Stimulated activated CD8-positive, alpha-beta memory T cell treated with anti-CD3 and anti-CD28 coated beads, Interleukin-15, amount 100 ng/mL, for 48 hours (primary cell): ENCODE data around the gene TANGO2.

Experiments used
- DNase-seq, 2 donors: peaks; one replicate each; pipeline ENCODE4 v3.0.0-alpha.2; 2020; ENCODE audit warnings: low read depth in 2 of 2

Gene TANGO2

GRCh38 chr22:20011993-20012740 is 8.7 kb upstream of the TANGO2 start:
- DNase-seq: no peak

DNA sequence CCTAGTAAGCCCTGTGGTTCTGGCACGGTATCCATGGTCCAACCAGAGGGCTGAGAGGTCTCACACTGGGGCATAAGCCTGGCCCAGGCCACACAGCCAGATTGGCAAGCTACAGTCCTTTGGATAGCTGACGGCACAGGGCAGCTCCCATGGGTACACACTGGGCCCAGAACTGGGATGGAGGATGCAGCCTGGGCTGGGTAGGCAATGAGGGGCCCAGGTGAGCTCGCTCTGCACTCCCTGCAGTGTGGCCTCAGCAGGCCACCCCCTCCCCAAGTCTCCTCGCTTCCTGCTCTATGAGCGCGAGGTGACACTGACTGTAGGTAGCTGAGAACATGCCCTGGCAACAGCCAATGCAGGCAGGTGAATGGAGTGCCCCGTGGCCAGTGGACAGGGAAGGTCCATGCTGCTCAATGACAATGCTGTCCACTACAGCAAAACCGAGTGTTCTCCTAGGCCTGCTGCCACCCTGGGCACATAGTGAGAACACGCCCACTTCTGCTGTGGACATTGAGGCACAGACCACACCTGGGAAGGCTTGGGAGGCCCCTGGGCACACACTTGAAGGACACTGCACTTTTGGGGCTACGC is 8.1 kb upstream of the TANGO2 start:
- no peak for DNase-seq

DNA sequence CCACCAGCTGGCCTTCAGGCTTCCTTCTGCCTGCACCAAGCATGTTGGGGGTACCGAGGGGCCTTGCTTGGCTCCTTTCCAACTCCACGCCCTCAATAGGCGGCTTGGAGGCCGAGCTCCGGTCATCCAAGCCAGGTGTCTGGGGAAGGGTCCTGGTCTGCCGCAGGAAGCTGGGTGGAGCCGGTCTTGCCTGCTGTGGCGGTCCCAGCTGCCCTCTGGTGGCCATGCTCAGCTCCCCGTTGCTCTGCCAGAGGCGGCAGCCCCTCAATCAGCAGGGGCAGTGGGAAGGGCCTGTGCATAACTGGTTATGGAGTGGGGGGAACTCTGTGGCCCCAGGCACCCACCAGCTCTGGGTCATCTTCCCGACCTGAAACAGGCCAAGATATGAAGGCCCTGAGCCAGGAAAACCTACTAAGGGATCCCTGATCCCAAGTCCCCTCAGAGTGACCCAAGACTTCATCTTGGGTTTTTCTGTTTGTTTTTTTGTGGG is 7.5 kb upstream of the TANGO2 start:
- peak; percentile 27 to 34 for DNase-seq

GRCh38 chr22:20014526-20015186 is 6.3 kb upstream of the TANGO2 start:
- no peak for DNase-seq

- DNase-seq: no peak
Measured at GRCh38 chr22:20015187-20015625, 5.7 kb upstream of the TANGO2 start.

DNA sequence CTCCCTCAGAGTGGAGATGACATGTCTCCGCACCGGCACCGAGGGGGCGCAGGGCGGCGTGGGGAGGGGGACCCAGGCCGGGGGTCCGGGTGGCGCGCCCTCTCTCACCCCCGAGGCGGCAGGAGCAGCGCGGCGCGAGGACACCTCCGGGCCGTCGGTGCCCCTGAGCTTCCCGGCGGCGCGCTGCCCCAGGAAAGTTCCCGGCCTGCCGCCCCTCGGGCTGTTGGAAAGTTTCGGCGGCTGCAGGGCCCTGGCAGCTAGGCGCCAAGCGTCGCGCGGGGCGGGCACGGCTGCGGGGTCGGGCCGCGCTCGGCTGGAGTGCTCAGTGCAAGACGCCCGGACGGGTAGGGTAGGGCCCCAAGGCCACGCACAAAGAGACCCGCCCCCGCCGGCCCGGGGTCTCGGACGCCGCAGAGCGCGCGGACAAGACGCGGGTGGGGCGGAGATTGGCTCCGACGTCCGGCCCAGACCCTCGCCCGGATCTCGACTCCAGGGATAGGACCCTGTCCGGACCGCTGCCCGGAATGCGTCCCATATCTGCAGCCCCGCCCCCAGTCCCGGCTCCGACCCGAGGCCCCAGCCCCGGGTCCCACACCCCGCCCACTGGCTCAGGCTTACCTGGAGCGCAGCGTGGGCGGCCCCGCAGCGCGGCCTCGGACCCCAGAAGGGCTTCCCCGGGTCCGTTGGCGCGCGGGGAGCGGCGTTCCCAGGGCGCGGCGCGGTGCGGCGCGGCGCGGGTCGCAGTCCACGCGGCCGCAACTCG is 4.8 kb upstream of the TANGO2 start:
- DNase-seq: no peak

DNA sequence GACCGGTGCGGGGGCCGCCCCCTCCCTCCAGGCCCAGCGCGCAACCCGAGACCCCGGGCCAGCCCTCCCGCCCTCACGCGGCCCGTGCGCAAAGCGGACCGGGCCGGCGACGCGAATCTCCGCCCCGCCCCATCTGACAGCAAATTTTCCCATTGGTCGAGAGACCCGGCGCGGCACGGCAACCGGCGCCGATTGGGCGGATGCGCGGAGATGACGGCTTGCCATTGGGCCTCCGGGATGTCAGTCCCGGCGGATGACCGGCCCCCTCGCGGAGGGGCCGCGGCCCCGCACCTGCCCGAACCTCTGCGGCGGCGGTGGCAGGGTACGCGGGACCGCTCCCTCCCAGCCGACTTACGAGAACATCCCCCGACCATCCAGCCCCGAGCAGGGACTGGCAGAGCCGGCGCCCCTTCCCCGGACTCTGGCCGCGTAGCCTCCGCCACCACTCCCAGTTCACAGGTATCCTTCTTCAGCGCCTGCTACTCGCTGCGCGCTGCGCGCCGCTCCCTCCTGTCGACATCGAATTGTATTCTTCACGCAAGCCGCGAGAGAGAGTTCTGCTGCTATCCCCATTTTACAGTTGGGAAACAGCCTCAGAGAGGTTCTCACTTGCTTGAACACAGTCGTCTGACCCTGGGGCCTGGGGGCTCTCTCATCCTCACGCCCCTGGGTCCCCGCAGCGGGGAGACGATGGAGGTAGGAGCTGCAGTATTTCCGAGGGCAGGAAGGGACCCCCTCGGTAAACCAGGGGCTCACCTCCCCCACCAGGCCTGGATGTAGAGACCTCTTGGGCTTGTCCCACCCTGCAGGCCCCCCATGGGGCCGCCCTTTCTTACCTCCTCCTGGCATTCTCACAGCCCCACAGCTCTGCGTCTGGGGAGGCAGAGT is 3.9 kb upstream of the TANGO2 start, which contains the start of gene ARVCF:
TSS of gene ARVCF (minus strand) at position 90 of the 888 bp plus-strand sequence. CDS start 26,029 bp downstream, outside the sequence.
- peak; percentile 82 to 84 for DNase-seq

- DNase-seq: no peak
Measured at GRCh38 chr22:20017622-20017958, 3.3 kb upstream of the TANGO2 start.

- DNase-seq: no peak
Measured at GRCh38 chr22:20018001-20018400, 2.9 kb upstream of the TANGO2 start.

- no peak for DNase-seq
Measured at GRCh38 chr22:20019661-20020532, 1.0 kb upstream of the TANGO2 start.

GRCh38 chr22:20021196-20022181 is 579 bp downstream of the TANGO2 start:
- no peak for DNase-seq

GRCh38 chr22:20022231-20022977 is 1.5 kb downstream of the TANGO2 start:
- DNase-seq: no peak

DNA sequence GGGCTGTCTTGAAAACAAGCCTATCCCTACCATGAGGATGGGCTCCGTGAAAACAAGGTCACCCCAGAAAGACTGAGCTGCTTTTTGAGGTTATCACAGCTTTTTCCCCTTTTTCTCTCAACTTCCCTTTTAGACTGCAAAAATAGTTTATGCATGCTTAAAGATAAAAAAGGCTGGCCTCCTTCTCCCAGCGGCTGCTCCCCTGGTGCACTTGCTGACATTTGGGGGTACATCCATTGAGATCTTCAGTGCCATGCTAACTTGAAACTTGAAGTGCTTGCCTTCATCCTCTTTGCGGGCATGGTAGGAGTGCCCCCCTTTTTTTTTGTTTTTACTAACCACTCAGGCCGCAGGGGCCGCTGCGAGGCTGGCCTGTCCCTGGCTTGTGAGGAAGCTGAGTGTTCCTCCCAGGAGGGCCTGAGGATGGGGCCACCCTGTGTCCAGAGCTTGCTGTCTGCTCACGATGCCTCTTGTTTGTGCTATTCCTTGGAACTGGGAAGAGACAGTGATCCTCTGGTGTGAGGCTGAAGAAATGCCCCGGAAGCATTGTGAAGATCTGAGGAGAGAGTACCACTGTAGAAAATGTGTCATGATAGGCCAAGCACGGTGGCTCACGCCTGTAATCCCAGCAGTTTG is 2.2 kb downstream of the TANGO2 start:
- no peak for DNase-seq

DNA sequence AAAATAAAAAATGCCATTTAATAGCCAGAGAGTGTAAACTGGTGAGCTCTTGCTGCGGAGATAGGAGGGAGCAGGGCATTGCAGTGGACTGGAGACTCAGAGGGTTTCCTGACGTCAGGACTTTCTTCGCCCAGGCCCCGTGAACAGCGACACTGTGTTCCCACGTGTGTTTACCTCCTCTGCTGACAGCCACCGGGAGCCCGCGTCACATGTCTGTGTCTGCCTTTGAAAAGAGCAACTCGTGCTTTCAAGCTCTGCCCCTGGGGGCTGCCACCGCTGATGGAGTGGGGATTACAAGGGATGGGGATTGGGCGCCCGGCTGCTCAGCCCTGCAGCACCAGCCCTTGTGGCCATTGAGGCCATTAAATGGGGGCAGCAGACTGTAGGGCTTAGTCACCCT is 3.3 kb downstream of the TANGO2 start:
- no peak for DNase-seq

GRCh38 chr22:20024650-20025397 is 3.9 kb downstream of the TANGO2 start:
- no peak for DNase-seq

DNA sequence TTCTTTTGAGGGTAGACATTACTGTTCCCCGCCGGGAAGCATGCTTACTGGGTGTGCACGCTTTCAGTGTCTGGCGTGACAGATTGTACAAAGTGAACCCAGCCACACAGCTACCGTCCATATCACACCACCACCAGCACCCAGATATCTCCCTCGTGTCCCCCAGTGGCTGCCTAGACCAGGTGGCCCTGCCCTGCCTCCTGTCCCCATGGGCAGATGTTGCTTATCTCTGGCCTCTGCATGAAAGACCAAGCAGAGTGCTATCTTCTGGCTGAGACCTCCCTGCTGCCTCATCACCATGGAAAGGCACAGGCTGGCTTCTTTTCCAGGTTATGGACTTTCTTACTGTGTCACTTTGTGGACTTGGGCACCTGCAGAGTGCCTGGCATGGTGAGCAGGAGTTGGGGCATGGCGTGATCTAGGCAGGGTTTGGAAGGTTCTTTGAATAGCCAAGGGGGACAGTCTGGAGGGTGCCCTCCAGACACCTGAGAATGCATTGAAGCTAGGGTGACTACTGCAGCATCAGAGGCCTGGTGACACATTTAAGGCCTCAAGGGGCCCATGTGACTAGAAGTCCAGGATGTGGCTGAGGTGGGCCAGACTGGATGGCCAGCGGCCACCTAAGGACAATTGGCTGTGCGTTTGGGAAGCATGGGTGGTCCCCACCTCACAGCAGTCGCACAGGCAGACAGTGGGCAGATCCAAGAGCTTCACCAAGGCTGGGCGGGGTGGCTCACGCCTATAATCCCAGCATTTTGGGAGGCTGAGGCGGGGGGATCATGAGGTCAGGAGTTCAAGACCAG is 4.7 kb downstream of the TANGO2 start:
- DNase-seq: no peak
